Renal cortical epithelial cell (primary cell): ENCODE results near the gene TMEM74B. TPM values are rescaled to one million over a fixed set of nuclear protein-coding genes. Genes with fewer than 3 reads are reported as not detected.

Experiments used
- DNase-seq: peaks from one replicate; pipeline ENCODE4 v3.0.0-alpha.2; 2011; ENCODE audit warnings: low read depth
- total RNA-seq: library from RNA; depleted of rRNA; stranded (reverse); fragments of >200 nt; gene quantifications from 2 replicates; pipeline ENCODE4 v1.2.3, GENCODE V29; 2014

Gene TMEM74B
- total RNA-seq, 1 donor from 2014 or later: 0.45 TPM

GRCh38 chr20:1205802-1206201 is 21.0 kb upstream of the TMEM74B start:
- DNase-seq: no peak

DNA sequence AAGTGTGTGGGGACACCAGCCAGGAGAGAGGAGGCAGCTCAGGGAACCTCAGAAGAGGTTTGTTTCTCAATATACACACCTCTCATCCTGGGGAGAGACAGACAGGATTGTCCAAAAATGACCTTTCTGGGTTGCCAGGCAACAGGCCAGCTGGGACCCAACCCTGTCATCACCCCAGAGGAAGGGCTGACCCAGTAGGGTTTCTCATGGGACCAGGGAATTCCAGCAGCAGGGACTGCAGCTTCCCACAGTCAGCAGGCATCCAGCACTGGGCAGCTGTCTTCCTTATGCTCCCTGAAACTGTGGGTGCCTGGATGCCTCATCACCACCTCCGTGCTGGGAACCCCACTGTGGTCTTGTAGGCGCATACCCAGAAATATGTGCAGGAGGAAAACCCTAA is 19.8 kb upstream of the TMEM74B start:
- DNase-seq: no peak

GRCh38 chr20:1204113-1204512 is 19.3 kb upstream of the TMEM74B start:
- DNase-seq: no peak

DNA sequence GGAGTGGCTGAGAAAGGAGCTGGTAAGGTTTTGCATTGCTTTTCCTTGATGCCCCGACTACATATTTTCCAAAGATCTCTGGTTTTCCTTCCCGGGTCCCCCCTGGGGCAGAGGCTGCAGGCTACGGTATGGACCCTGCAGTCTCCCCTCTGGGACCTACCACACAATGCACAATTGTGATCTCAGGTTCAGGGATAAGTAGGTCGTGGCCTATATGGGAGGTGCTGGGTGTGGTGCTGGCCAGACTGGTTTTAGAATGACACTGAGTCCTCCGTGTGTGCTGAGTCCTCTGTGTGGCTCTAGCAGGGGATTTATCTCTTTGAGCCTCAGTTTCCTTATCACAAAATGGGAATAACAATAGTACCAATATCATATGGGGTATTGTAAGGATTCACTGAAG is 18.8 kb upstream of the TMEM74B start:
- DNase-seq: no peak

DNA sequence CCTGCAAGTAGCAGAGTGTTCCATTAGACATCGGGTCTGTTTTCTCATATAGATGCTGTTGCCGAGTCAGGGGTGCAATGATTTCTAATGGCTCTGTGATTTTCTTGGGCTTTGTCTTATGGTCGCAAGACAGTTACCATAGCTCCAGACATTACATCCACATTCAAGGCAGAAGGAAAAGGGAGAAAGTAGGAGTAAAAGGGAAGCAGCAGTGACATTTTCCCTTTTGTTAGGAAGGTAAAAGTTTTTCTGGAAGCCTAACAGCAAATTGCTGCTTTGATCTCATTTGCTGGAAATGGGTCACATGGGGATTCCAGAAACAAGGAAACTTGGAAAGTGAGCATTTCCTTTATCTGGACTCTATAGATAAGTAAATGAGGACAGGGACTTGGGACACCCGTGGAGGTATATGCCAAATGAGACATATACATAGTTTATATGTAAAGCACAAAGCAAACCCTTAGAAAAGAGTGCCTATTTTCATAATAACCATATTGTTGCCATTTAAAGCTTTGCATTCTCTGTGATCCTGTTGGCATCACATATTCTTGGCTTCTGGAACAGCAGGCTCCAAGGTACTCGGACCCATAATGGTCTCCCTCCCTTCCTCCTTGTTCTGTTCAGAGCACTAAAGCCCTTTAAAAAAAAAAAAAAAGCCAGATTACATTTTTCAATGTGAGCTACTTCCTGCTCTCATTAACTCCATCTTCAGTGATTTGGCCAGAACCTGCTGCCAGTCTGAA is 18.2 kb upstream of the TMEM74B start, which contains the start of gene C20orf202:
Gene C20orf202 (plus strand): TSS at position 693 of the 743 bp plus-strand sequence. CDS start 132 bp downstream, outside the sequence.
- no peak for DNase-seq

- no peak for DNase-seq
Observed at GRCh38 chr20:1199964-1200363, 15.2 kb upstream of the TMEM74B start.

DNA sequence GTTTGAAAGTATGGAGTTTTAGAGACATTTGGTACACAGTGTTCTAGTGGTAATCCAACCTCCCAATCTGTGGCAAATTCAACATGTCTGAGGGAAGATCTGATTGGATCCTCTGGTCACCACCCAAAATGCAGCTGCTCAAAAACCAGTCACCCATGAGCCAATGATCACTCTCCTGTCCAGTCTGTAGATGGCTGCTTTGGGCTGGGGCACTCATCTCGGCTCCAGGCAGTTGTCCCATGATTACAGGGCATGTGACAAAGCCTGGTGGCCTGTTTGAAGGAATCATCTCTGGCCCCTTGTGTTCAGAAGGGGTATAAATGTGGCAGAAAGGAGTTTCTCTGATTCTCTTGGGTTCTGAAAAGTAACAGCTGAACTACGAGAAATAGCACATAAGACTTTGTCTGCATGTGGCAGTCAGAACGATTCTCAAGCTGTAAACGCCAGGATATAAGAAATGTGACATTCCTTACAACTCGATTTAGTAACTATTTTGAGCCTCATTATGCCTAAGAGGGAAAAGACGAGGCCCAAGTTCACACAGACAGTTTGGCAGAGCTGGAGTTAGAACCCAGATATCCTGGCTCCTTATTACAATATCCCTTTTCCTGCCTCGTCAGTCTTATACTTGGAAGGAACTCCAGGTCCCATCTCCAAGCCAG is 14.6 kb upstream of the TMEM74B start:
- DNase-seq: no peak

GRCh38 chr20:1198751-1199150 is 14.0 kb upstream of the TMEM74B start:
- DNase-seq: no peak

DNA sequence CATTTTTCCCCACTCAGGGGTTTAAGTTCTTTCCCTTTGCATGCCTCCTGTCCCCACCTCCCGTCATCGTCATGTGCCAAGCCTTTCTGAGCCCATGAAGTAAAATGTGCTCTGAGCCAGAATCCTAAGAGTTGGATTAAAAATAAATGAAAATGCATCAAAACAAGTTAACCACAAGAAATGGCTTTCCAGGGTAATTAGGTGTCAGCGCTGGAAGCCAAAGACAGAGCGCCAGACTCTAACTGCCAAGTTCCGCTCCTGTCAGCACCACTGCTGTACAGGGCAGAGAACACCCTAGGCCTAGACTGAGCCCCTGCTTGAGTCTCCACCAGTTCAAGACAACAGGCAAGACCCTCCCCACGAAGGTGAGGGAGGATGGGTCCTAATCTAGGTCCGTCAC is 13.0 kb upstream of the TMEM74B start:
- DNase-seq: no peak

GRCh38 chr20:1196634-1197033 is 11.9 kb upstream of the TMEM74B start:
- DNase-seq: no peak

- DNase-seq: no peak
Observed at GRCh38 chr20:1195226-1195625, 10.4 kb upstream of the TMEM74B start.

DNA sequence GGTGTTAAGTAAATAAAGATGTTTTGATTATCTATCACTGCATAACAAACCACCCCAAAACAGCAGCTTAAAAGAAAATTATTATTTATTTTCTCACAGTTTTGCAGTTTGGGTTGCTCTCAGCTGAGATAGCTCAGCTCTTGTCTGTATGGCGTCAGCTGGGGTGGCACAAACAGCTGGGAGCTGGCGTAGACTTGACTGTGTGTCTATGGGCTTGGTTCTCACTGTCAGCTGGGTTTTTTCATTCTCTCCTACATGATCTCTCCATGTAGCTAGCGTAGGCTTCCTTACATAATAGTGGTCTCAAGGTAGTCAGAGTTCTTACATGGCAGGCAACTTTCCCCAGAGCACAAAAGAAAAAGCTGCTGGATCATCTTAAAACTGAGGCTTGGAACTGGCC is 6.5 kb upstream of the TMEM74B start:
- DNase-seq: no peak

DNA sequence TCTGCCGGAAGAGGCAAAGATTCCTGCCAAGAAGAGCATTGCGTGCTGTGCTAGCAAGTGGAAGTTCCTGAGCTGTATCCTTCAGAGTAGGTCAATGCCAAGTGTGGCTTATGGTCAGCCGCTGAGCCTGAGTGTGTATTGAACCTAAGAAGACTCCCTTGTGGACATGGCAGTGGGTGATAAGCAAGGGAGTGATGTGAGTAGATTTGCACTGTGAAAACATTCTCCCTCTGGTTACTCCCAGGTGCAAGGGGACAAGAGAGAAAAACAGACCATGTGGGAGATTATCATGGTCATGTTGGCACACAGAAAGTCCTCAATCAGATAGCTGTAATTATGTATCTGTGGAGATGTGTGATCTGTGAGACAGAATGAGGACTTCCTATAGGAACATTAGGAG is 6.1 kb upstream of the TMEM74B start:
- no peak for DNase-seq

DNA sequence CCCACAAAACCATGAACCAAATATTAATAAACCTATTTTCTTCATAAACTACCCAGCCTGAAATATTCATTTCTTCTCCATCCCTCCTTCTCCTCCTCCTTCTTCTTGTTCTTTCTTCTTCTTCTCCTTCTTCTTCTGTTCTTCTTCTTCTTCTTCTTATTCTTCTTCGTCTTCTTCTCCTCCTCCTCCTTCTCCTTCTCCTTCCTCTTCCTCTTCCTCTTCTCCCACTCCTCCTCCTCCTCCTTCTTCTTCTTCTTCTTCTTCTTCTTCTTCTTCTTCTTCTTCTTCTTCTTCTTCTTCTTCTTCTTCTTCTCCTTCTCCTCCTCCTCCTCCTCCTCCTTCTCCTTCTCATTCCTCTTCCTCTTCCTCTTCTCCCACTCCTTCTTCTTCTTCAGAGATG is 5.0 kb upstream of the TMEM74B start:
- DNase-seq: no peak

DNA sequence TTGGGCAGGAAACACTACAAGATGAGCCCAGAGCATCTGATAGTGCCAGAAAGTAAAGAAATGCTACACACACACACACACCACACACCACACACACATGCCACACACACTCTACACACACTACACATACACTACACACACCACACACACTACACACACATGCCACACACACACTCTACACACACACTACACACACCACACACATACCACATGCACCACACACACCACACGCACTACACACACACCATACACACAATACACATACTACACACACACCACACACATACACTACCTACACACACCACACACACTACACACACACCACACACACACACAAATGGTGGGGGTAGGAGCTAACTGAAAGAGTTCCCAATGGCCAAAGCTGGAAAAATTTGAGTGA is 3.6 kb upstream of the TMEM74B start:
- no peak for DNase-seq

DNA sequence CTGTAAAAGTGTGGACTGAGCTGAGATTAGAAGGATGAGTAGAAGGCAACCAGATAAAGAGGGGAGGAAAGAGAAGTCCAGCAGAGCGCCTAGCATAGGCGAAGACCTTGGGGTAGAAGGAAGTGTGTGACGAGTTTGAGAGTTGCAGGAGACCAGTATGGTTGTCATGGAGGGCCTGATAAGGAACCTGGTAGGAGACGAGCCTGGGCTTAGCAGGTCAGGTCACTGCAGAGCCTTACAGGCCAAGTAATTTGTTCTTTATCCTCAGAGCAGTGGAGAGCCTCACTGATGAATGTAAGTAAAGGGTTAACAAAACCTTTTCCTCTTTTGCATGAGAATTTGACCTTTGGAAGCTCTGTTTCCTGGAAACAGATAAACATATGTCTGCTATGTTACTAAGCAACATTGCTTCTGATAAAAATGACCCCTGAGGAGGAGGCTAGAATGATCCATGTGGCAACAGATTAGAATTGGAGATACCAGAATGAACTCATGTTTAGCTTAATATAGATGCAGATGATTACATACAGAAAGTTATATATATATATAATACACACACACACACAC is 2.9 kb upstream of the TMEM74B start:
- DNase-seq: peak; percentile 10

DNA sequence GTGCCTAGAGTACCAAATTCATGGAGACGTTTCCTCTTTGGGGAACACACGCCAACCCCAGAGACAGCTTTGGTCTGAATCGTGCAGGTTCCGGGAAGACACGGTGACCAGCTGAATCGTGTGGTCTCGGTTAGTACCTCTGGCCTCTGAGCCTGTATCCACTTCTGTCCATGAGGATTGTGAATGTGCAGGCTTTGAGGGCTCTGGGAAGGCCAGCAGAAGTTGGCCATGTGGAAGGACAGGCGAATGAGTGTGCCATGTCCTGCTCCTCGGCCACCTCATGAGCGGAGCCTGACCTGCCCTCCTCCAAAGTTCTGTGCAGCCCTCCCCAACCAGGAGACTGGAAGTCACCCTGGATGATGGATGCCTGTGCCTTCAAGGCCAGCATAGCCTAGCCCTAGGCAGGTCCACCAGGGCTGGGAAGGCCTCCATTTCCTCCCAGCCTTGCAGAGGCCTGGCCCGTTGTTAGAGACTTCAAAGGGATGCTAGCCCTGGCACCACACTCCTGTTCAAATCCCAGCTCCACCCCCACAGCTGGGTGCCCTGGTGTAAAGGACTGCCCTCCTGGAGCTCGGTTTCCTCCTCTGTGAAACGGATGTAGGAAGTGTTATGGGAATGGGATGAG is 1.7 kb upstream of the TMEM74B start:
- no peak for DNase-seq

GRCh38 chr20:1185790-1186334 is 1.1 kb upstream of the TMEM74B start:
- peak; percentile 5 for DNase-seq

GRCh38 chr20:1185316-1185741 is 548 bp upstream of the TMEM74B start:
- no peak for DNase-seq

- DNase-seq: no peak
Observed at GRCh38 chr20:1184260-1184637, 532 bp downstream of the TMEM74B start.

DNA sequence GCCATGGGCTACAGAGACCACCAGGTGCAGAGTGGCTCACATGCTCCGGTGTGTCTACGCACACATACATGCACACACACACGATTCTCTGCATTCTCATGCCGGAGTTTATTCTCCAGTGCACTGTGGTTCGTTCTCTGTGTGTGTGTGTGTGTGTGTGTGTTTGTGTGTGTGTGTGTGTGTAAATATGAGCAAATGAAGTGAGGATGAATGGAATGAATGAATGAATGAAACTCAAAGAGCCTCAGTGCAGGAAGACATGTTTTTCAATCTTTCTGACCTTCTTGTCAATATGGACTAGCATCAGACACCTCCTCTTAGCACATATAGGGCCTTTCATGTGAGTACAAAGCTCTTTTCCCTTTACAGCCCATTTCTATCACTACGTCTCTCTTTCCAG is 1.6 kb downstream of the TMEM74B start:
- DNase-seq: no peak

DNA sequence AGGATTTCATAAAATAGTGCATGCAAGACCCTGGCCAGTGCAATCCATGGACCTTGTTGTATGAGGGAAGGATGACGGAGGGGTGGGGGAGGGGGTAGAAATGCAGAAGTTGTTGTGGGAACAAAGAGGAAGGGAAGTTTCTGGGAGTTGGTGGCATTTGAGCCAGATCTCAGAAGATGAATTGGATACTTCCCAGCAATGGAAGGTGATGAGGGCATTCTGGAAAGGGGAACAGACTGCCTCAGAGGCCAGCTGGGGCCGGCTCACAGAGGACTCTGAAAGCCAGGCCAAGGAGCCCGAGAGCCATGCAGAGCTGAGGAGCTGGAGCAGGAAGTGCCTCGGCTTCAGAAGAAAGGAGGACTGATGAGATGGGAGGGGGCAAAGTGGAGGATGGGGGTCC is 2.7 kb downstream of the TMEM74B start:
- no peak for DNase-seq
